Measurements from ENCODE around the gene ADAMTS18.

DNA sequence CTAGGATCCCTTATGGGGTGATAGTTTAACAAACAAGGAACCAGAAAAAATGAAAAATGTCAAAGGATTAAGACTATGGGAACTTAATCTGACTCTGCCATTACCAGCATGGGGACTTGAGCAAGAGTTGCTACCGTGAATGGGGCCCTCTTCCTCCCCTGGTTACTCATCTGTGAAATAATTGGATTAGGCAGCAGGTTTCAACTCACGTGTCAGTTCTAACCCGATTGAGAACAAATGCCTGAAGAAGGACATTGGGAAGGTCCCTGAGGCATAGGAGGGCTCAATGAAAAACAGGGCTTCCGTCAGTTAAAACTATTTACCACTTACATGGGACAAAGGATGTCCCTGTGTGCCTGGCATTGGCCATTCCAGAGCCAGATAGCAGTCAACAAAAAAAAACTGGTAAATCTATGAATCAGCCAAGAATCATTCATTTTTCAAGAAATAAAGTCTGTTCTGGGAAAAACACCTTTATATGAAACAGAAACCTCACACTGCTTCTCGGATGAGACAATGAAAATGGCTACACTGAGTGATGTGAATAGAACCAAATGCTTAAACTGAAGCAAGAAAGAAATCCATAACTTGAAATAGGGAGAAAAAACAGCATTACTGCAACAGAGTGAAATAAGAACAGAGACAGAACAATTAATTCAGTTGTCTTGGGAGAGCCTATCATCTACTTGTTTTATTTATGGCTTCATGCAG lies 104.3 kb downstream of the ADAMTS18 start:
- TF ChIP-seq, protein P1, sequence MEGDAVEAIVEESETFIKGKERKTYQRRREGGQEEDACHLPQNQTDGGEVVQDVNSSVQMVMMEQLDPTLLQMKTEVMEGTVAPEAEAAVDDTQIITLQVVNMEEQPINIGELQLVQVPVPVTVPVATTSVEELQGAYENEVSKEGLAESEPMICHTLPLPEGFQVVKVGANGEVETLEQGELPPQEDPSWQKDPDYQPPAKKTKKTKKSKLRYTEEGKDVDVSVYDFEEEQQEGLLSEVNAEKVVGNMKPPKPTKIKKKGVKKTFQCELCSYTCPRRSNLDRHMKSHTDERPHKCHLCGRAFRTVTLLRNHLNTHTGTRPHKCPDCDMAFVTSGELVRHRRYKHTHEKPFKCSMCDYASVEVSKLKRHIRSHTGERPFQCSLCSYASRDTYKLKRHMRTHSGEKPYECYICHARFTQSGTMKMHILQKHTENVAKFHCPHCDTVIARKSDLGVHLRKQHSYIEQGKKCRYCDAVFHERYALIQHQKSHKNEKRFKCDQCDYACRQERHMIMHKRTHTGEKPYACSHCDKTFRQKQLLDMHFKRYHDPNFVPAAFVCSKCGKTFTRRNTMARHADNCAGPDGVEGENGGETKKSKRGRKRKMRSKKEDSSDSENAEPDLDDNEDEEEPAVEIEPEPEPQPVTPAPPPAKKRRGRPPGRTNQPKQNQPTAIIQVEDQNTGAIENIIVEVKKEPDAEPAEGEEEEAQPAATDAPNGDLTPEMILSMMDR (IDR thresholded peaks at IDR 0.05), result no peak
- TF ChIP-seq POLR2A (IDR thresholded peaks at IDR 0.05), result no peak
